Measurements from ENCODE around the gene DLG2. TPM values are rescaled to one million over a fixed set of nuclear protein-coding genes. Genes with fewer than 3 reads are reported as not detected.

Gene DLG2
- polyA plus RNA-seq, 4 donors, result 6.8 to 14.7 (median 13.2) TPM

- DNase-seq (ENCODE audit: low read depth in 4 of 4, low spot score in 3 of 4), result no peak
Observed at GRCh38 chr11:84720706-84721402, 906.3 kb downstream of the DLG2 start.

- no peak for DNase-seq (ENCODE audit: low read depth in 4 of 4, low spot score in 3 of 4)
Observed at GRCh38 chr11:84719935-84720577, 907.1 kb downstream of the DLG2 start.

- peak in 3 of 4 donors; percentile 48 to 64 (median 62) for DNase-seq (ENCODE audit: low read depth in 4 of 4, low spot score in 3 of 4)
Observed at GRCh38 chr11:84714316-84714780, 912.8 kb downstream of the DLG2 start.

- no peak for DNase-seq (ENCODE audit: low read depth in 4 of 4, low spot score in 3 of 4)
Observed at GRCh38 chr11:84691830-84692229, 935.3 kb downstream of the DLG2 start.

- DNase-seq (ENCODE audit: low read depth in 4 of 4, low spot score in 3 of 4), result no peak
Observed at GRCh38 chr11:84687433-84687832, 939.7 kb downstream of the DLG2 start.

GRCh38 chr11:84686716-84687115 lies 940.4 kb downstream of the DLG2 start:
- no peak for DNase-seq (ENCODE audit: low read depth in 4 of 4, low spot score in 3 of 4)

- DNase-seq (ENCODE audit: low read depth in 4 of 4, low spot score in 3 of 4), result no peak
Observed at GRCh38 chr11:84685976-84686375, 941.2 kb downstream of the DLG2 start.

- no peak for DNase-seq (ENCODE audit: low read depth in 4 of 4, low spot score in 3 of 4)
Observed at GRCh38 chr11:84685149-84685548, 942.0 kb downstream of the DLG2 start.

- DNase-seq (ENCODE audit: low read depth in 4 of 4, low spot score in 3 of 4), result no peak
Observed at GRCh38 chr11:84681456-84681855, 945.7 kb downstream of the DLG2 start.

GRCh38 chr11:84675396-84676025 lies 951.6 kb downstream of the DLG2 start:
- DNase-seq (ENCODE audit: low read depth in 4 of 4, low spot score in 3 of 4), result peak in 1 of 4 donors; percentile 30

- DNase-seq (ENCODE audit: low read depth in 4 of 4, low spot score in 3 of 4), result no peak
Observed at GRCh38 chr11:84673753-84674152, 953.4 kb downstream of the DLG2 start.

GRCh38 chr11:84671325-84671999 lies 955.7 kb downstream of the DLG2 start:
- no peak for DNase-seq (ENCODE audit: low read depth in 4 of 4, low spot score in 3 of 4)

GRCh38 chr11:84663731-84664130 lies 963.4 kb downstream of the DLG2 start:
- no peak for DNase-seq (ENCODE audit: low read depth in 4 of 4, low spot score in 3 of 4)

- DNase-seq (ENCODE audit: low read depth in 4 of 4, low spot score in 3 of 4), result no peak
Observed at GRCh38 chr11:84660257-84660977, 966.7 kb downstream of the DLG2 start.

GRCh38 chr11:84655712-84656111 lies 971.4 kb downstream of the DLG2 start:
- DNase-seq (ENCODE audit: low read depth in 4 of 4, low spot score in 3 of 4), result no peak

- no peak for DNase-seq (ENCODE audit: low read depth in 4 of 4, low spot score in 3 of 4)
Observed at GRCh38 chr11:84648471-84648870, 978.7 kb downstream of the DLG2 start.

- DNase-seq (ENCODE audit: low read depth in 4 of 4, low spot score in 3 of 4), result no peak
Observed at GRCh38 chr11:84645988-84646694, 981.0 kb downstream of the DLG2 start.

- no peak for DNase-seq (ENCODE audit: low read depth in 4 of 4, low spot score in 3 of 4)
Observed at GRCh38 chr11:84642500-84642899, 984.6 kb downstream of the DLG2 start.

GRCh38 chr11:84634309-84634708 lies 992.8 kb downstream of the DLG2 start:
- DNase-seq (ENCODE audit: low read depth in 4 of 4, low spot score in 3 of 4), result no peak
